K562 (cell line): ENCODE measurements around the gene USP12. TPM values are rescaled to one million over a fixed set of nuclear protein-coding genes. Genes with fewer than 3 reads are reported as not detected.

Experiments used
- ATF1 ChIP-seq, 2 experiments: fragments of 450-650 bp in 1 of 2; IDR thresholded peaks; 2 replicates each; pipeline ENCODE4 v1.6.1; 2016; ENCODE audit warnings: missing compliant biosample characterization in 1 of 2, missing genetic modification characterization in 1 of 2
- C11orf30 ChIP-seq: fragments of 450-650 bp; IDR thresholded peaks from 2 replicates; pipeline ENCODE4 v1.6.1; 2016; ENCODE audit warnings: low read depth, mild to moderate bottlenecking
- CBFA2T3 ChIP-seq: fragments of 450-650 bp; IDR thresholded peaks from 2 replicates; pipeline ENCODE4 v1.6.1; 2017
- CCAR2 ChIP-seq: fragments of 200-400 bp; formaldehyde crosslinking; IDR thresholded peaks from 2 replicates; pipeline ENCODE4 v1.6.1; 2017; ENCODE audit warnings: mild to moderate bottlenecking, low read depth, low read length
- DNMT1 ChIP-seq: fragments of 450-650 bp; IDR thresholded peaks from 2 replicates; pipeline ENCODE4 v1.6.1; 2016; ENCODE audit warnings: antibody characterized with exemption, mild to moderate bottlenecking
- E2F5 ChIP-seq: sonication (generic); formaldehyde crosslinking; IDR thresholded peaks from 2 replicates; pipeline ENCODE4 v1.8.0; 2022; ENCODE audit warnings: mild to moderate bottlenecking, missing genetic modification reagents
- EGR1 ChIP-seq: fragments of 450-650 bp; conservative IDR thresholded peaks from 2 replicates; pipeline ENCODE4 v1.6.1; 2017; ENCODE audit warnings: mild to moderate bottlenecking
- ELF2 ChIP-seq: fragments of 250-450 bp; sonication (Bioruptor Pico); IDR thresholded peaks from 2 replicates; pipeline ENCODE4 v1.5.0; 2021; ENCODE audit warnings: mild to moderate bottlenecking
- FOXP4 ChIP-seq: sonication (generic); formaldehyde crosslinking; IDR thresholded peaks from 2 replicates; pipeline ENCODE4 v1.8.0; 2022; ENCODE audit warnings: mild to moderate bottlenecking, missing genetic modification reagents, borderline replicate concordance
- GTF2F1 ChIP-seq: IDR thresholded peaks from 2 replicates; pipeline ENCODE4 v1.6.1; 2011; ENCODE audit warnings: low read depth, low read length, improper control_type of control experiment
- HBP1 ChIP-seq: fragments of 450-650 bp; formaldehyde crosslinking; IDR thresholded peaks from 2 replicates; pipeline ENCODE4 v1.4.0; 2022; ENCODE audit warnings: missing genetic modification characterization
- HMGN3 ChIP-seq: IDR thresholded peaks from 2 replicates; pipeline ENCODE4 v1.6.1; 2011; ENCODE audit warnings: borderline replicate concordance, low read depth, mild to moderate bottlenecking, mixed read lengths, low read length; ENCODE audit not compliant: insufficient read length; ENCODE audit errors: extremely low read depth
- KAT2B ChIP-seq: IDR thresholded peaks from one replicate; pipeline ENCODE4 v1.6.1; 2012; ENCODE audit warnings: low read depth, mild to moderate bottlenecking, control low read depth, inconsistent platforms, low read length, moderate library complexity
- KLF13 ChIP-seq: fragments of 450-650 bp; IDR thresholded peaks from 2 replicates; pipeline ENCODE4 v1.6.1; 2016; ENCODE audit warnings: missing genetic modification characterization, low read depth, mild to moderate bottlenecking, missing compliant biosample characterization, moderate library complexity, borderline replicate concordance
- KLF16 ChIP-seq: IDR thresholded peaks from 2 replicates; pipeline ENCODE4 v1.6.1; 2016; ENCODE audit warnings: antibody characterized with exemption
- MCM7 ChIP-seq, 2 experiments: fragments of 450-650 bp; IDR thresholded peaks; 2 replicates each; pipeline ENCODE4 v1.6.1; 2016 to 2018
- MXI1 ChIP-seq: IDR thresholded peaks from 2 replicates; pipeline ENCODE4 v1.6.1; 2011; ENCODE audit warnings: low read depth, mild to moderate bottlenecking, improper control_type of control experiment, low read length
- MYNN ChIP-seq, 2 experiments: sonication (generic); formaldehyde crosslinking in 1 of 2; IDR thresholded peaks; 2 replicates each; pipeline versions ENCODE4 v1.5.0 to v1.6.1; 2016 to 2020; ENCODE audit warnings: antibody characterized with exemption in 1 of 2, missing genetic modification reagents in 1 of 2
- PRMT5 ChIP-seq: sonication (generic); formaldehyde crosslinking; IDR thresholded peaks from 2 replicates; pipeline ENCODE4 v1.5.0; 2020; ENCODE audit warnings: missing genetic modification reagents
- RBM14 ChIP-seq: fragments of 200-400 bp; formaldehyde crosslinking; IDR thresholded peaks from 2 replicates; pipeline ENCODE4 v1.6.1; 2018; ENCODE audit warnings: low read depth, mild to moderate bottlenecking, low read length, moderate library complexity, borderline replicate concordance; ENCODE audit not compliant: insufficient read depth
- SMAD2 ChIP-seq: fragments of 150-350 bp; IDR thresholded peaks from 2 replicates; pipeline ENCODE4 v1.6.1; 2014; ENCODE audit warnings: low read depth, mild to moderate bottlenecking, low read length
- ZBTB2 ChIP-seq: fragments of 450-650 bp; IDR thresholded peaks from 2 replicates; pipeline ENCODE4 v1.6.1; 2016; ENCODE audit warnings: antibody characterized with exemption
- ZNF232 ChIP-seq: sonication (generic); formaldehyde crosslinking; IDR thresholded peaks from 2 replicates; pipeline ENCODE4 v1.8.0; 2022; ENCODE audit warnings: mild to moderate bottlenecking, missing genetic modification reagents
- ZNF699 ChIP-seq: fragments of 250-450 bp; sonication (Bioruptor Pico); IDR thresholded peaks from 2 replicates; pipeline ENCODE4 v1.8.0; 2021; ENCODE audit warnings: mild to moderate bottlenecking, moderate library complexity; ENCODE audit not compliant: insufficient replicate concordance
- polyA plus RNA-seq, 8 experiments: library from polyadenylated mRNA; depleted of rRNA in 4 of 8; stranded (reverse) in 5 of 8; unstranded in 3 of 8; fragments of >200 nt; fragmentation: Nextera tagmentation in 2 of 8; fragmentation: Illumina TruSeq in 1 of 8; extraction: Ambion mirVana in 2 of 8; extraction: Trizol in 1 of 8; gene quantifications; 2 replicates each; pipeline versions ENCODE4 v1.2.1 to v1.2.3, GENCODE V29; 2011 to 2014; ENCODE audit warnings: inconsistent platforms in 1 of 8, missing spikeins in 1 of 8
- total RNA-seq, 7 experiments: library from RNA; depleted of rRNA in 6 of 7; stranded (reverse); fragments of >200 nt in 6 of 7; fragmentation: Illumina TruSeq in 2 of 7; extraction: Trizol in 2 of 7; gene quantifications; 2 replicates each; pipeline versions ENCODE4 v1.2.1 to v1.2.3, GENCODE V29; 2011 to 2021; ENCODE audit warnings: low replicate concordance in 1 of 7

USP12 gene
- total and polyA plus RNA-seq, 9 of the 15 experiments (the other 6 are each of a cell fraction or from before 2014, with no cell fraction given): 1.8 to 20.5 (median 13.3) TPM

GRCh38 chr13:27182844-27183497, 11.4 kb upstream of the USP12 start (continued):
- TF ChIP-seq HBP1 (CRISPR knock-in tag) (no peak), KLF16 (no peak), CBFA2T3 (peak; percentile 74), MCM7 (IDR thresholded peaks at IDR 0.05) (no peak), PRMT5 (CRISPR knock-in tag) (no peak), KAT2B (no peak), ELF2 (CRISPR knock-in tag) (no peak), ATF1 (CRISPR knock-in tag; IDR thresholded peaks at IDR 0.05) (no peak), ATF1 (tag; IDR thresholded peaks at IDR 0.05) (peak; percentile 48), ZBTB2 (peak; percentile 59; the same call in 1 of the 2 replicates), E2F5 (CRISPR knock-in tag) (no peak), KLF13 (no peak), CCAR2 (no peak), HMGN3 (no peak), ZNF232 (CRISPR knock-in tag) (no peak), RBM14 (no peak), ZNF699 (CRISPR knock-in tag) (no peak), MXI1 (no peak), SMAD2 (no peak), MYNN (IDR thresholded peaks at IDR 0.05) (no peak), MYNN (CRISPR knock-in tag; IDR thresholded peaks at IDR 0.05) (no peak), GTF2F1 (no peak), FOXP4 (CRISPR knock-in tag) (no peak), DNMT1 (no peak), EGR1 (peak; percentile 47), C11orf30 (peak; percentile 93)
